Activated CD8-positive, alpha-beta memory T cell treated with anti-CD3 and anti-CD28 coated beads, Interleukin-2, amount 50 U/mL, for 24 hours (primary cell): ENCODE measurements around the gene TBX5.
"Not testable (repeated sequence)": the region's sequence is repeated elsewhere in the genome, so short reads cannot be mapped to it uniquely, and the experiment has no call there.

Experiments
- DNase-seq: peaks from one replicate; pipeline ENCODE4 v3.0.0-alpha.2; 2020; ENCODE audit errors: extremely low read depth

TBX5 gene

GRCh38 chr12:114384739-114385138 lies 21.2 kb downstream of the TBX5 start:
- no peak for DNase-seq

GRCh38 chr12:114381177-114381576 lies 24.8 kb downstream of the TBX5 start:
- DNase-seq: no peak

- DNase-seq: no peak
Measured at GRCh38 chr12:114371733-114372132, 34.2 kb downstream of the TBX5 start.

GRCh38 chr12:114371250-114371649 lies 34.7 kb downstream of the TBX5 start:
- no peak for DNase-seq

GRCh38 chr12:114368685-114369452 lies 37.1 kb downstream of the TBX5 start:
- no peak for DNase-seq

GRCh38 chr12:114361992-114362391 lies 44.0 kb downstream of the TBX5 start:
- DNase-seq: no peak

- no peak for DNase-seq
Measured at GRCh38 chr12:114361545-114361944, 44.4 kb downstream of the TBX5 start.

- DNase-seq: no peak
Measured at GRCh38 chr12:114360485-114360884, 45.5 kb downstream of the TBX5 start.

GRCh38 chr12:114355389-114356088 lies 50.4 kb downstream of the TBX5 start:
- no peak for DNase-seq

GRCh38 chr12:114349239-114349638 lies 56.7 kb downstream of the TBX5 start:
- DNase-seq: not testable (repeated sequence)

- DNase-seq: no peak
Measured at GRCh38 chr12:114347861-114348260, 58.1 kb downstream of the TBX5 start.

- DNase-seq: no peak
Measured at GRCh38 chr12:114344831-114345230, 61.1 kb downstream of the TBX5 start.

GRCh38 chr12:114344303-114344663 lies 61.7 kb downstream of the TBX5 start:
- no peak for DNase-seq

GRCh38 chr12:114343585-114344302 lies 62.2 kb downstream of the TBX5 start:
- DNase-seq: no peak

- no peak for DNase-seq
Measured at GRCh38 chr12:114342656-114343055, 63.3 kb downstream of the TBX5 start.

GRCh38 chr12:114341635-114342034 lies 64.3 kb downstream of the TBX5 start:
- DNase-seq: no peak

GRCh38 chr12:114340231-114340630 lies 65.7 kb downstream of the TBX5 start:
- DNase-seq: no peak

- no peak for DNase-seq
Measured at GRCh38 chr12:114339626-114340025, 66.3 kb downstream of the TBX5 start.

GRCh38 chr12:114335607-114336006 lies 70.3 kb downstream of the TBX5 start:
- DNase-seq: no peak

GRCh38 chr12:114334395-114334794 lies 71.5 kb downstream of the TBX5 start:
- no peak for DNase-seq

- no peak for DNase-seq
Measured at GRCh38 chr12:114328292-114328691, 77.7 kb downstream of the TBX5 start.

- DNase-seq: no peak
Measured at GRCh38 chr12:114327765-114328164, 78.2 kb downstream of the TBX5 start.

- DNase-seq: no peak
Measured at GRCh38 chr12:114321524-114321923, 84.4 kb downstream of the TBX5 start.
